NCI-H2171 (cell line): Measurements from ENCODE around the gene ARHGAP26.

Source experiments
- DNase-seq: peaks from one replicate; lab custom pipeline; 2025; lab: John Stamatoyannopoulos, UW

ARHGAP26 gene

GRCh38 chr5:142748568-142749249 lies 21.5 kb upstream of the ARHGAP26 start:
- no peak for DNase-seq

DNA sequence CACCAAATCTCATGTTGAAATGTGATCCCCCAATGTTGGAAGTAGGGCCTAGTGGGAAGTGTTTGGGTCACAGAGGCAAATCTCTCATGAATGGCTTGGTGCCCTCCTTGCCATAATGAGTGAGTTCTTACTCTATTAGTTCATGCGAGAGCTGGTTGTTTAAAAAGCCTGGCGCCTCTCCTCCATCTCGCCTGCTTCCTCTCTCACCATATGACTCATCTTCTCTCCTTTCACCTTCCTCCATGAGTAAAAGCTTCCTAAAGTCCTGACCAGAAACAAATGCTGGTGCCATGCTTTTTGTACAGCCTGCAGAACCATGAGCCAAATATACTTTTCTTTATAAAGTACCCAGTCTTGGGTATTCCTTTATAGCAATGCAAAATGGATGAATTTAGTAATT lies 20.9 kb upstream of the ARHGAP26 start:
- no peak for DNase-seq

DNA sequence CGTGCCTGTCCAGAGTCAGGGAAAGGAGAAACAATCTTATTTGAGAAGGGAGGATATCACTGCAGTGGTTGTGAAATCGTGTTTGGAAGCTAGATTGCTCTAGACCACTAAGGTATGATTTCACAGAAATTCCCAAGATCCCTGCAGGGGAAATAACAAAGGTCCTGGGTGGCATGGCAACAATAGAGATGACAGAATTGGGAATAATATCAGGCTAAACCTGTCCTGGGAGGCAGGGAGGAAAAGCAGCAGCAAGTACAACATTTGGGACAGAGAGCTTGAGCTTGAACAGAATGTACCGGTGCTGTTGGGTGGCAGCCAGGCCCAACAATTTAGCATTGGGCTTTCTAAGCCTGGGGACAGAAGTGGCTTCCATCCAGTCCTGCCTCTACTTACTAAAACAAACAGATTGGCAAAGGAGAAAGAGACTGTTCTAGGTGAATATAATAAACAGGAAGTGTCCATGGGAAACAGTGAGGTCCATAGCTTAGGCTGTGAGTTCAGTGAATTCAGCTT lies 17.0 kb upstream of the ARHGAP26 start:
- DNase-seq = no peak

GRCh38 chr5:142754031-142754430 lies 16.1 kb upstream of the ARHGAP26 start:
- no peak for DNase-seq

- no peak for DNase-seq
Observed at GRCh38 chr5:142756576-142756975, 13.6 kb upstream of the ARHGAP26 start.

DNA sequence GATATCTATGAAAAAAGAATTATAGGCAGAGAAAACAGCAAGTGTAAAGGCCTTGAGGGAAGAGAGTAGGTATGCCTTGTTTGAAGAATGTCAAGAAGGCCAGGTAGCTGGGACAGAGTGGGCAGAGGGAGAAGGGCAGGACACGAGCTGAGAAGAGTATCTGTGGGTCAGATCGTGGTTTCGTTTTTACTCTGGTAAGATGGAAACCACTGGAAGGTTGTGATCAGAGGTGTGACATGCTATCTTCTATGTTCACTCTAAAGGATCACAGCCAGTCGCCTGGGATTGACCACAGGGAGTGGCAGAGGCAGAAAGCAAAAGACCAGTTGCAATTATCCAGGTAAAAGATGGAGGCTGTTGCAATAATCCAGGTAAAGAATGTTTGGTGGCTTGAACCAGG lies 12.6 kb upstream of the ARHGAP26 start:
- DNase-seq = no peak

DNA sequence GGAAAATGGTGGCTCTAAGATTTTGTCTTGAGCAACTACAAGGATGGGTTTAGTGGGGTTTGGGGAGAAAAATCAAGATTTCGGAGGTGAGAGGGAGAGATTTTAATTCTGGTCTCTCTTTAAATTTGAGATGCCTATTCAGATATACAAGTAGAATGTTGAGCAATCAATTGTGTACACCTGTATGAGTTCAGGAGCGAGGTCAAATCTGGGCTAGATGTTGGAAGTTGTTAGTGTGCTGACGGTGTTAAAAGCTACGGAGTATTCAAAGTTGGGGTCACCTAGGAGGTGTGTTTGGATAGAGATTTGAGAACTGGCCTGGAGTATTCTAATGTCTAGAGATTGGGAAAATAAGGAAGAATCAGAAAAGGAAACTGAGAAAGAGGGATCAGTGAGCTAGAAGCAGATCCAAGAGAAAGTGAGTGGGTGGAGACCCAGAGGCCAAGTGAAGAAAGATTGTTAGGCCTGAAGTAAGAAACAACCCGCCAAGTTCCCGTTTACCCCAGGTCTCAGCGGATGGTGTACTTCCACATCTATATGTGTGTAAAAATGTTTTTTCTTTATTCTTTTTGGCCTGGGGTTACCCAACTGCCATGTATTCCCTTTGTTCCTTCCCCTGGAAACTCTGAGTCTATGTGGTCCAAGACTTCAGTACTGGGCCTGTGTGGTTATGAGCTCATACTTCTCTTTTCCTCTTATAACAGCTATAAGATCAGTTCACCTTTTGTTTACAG lies 11.9 kb upstream of the ARHGAP26 start:
- DNase-seq = no peak

- DNase-seq = no peak
Observed at GRCh38 chr5:142758796-142759145, 11.4 kb upstream of the ARHGAP26 start.

- DNase-seq = no peak
Observed at GRCh38 chr5:142763701-142764100, 6.5 kb upstream of the ARHGAP26 start.

DNA sequence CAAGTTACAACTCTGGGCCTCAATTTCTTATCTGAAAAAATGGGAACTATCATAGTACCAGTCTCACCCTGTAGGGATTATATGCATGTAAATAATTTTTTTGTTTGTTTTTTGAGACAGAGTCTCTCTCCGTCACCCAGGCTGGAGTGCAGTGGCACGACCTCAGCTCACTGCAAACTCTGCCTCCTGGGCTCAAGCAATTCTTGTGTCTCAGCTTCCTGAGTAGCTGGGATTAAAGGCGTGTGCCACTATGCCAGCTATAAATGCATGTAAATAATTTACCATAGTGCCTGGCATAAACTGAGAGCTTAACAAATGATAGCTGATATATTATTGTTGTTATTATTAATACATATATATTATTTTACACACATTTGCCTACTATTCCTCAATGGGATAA lies 3.0 kb upstream of the ARHGAP26 start:
- DNase-seq = no peak

- no peak for DNase-seq
Observed at GRCh38 chr5:142767911-142768310, 2.3 kb upstream of the ARHGAP26 start.

GRCh38 chr5:142769251-142769792 lies 855 bp upstream of the ARHGAP26 start:
- no peak for DNase-seq

DNA sequence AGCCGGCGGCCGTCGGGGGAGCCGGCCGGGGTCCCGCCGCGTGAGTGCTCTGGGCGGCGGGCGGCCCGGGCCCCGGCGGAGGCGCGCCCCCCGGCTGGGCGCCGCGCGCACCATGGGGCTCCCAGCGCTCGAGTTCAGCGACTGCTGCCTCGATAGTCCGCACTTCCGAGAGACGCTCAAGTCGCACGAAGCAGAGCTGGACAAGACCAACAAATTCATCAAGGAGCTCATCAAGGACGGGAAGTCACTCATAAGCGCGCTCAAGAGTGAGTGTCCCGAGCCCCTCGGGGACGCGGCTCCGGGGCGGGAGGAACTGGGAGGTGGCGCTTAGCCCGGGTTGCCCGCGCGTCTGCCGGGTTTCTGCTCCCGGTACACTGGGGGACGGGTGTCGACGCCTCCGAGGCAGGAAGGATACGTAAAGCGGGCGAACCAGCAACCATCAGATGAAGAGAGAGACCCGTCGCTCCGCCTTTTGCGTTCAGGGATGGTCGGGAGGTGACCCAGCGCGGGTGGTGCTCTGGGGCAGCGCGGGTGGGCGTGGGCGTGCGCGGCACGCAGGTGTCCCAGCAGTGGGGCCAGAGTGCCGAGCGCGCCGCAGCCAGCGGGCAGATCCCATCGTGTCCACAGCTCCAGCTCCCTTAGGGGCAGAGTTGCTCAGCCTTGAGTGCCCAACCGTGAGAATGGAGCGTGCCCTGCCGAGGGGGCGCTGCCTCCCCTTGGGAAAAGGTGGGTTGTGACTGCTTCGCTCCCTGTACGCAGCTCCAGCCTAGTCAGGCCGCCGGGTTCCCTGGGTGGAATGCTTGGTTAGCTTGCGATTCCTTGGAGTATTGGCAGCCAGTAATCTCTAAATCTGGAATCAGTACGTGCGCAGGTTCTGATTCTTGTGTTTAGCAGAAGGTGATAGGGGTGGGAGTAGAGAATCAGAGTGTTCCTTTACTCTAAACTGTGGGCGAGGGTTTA lies 753 bp downstream of the ARHGAP26 start:
- DNase-seq = peak; percentile 3

DNA sequence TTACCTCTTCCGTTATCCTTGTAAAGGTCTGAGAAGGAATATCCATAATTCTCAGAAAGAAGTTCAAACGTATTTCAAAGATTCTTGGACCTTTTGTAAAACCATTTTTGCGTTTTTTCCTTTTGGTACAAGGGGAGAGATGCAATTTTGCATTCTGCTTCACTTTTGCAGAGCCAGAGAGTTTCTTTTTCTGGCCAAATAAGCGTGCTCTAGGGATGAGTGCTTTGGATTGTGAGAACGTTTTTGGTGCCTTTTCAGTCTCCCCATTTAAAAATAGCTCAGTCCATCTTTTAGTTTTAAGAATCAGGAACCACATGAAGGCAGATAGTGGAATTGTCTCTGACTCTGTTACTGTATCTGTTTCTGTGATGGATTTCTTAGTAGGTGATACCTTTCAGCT lies 1.5 kb downstream of the ARHGAP26 start:
- DNase-seq = no peak

DNA sequence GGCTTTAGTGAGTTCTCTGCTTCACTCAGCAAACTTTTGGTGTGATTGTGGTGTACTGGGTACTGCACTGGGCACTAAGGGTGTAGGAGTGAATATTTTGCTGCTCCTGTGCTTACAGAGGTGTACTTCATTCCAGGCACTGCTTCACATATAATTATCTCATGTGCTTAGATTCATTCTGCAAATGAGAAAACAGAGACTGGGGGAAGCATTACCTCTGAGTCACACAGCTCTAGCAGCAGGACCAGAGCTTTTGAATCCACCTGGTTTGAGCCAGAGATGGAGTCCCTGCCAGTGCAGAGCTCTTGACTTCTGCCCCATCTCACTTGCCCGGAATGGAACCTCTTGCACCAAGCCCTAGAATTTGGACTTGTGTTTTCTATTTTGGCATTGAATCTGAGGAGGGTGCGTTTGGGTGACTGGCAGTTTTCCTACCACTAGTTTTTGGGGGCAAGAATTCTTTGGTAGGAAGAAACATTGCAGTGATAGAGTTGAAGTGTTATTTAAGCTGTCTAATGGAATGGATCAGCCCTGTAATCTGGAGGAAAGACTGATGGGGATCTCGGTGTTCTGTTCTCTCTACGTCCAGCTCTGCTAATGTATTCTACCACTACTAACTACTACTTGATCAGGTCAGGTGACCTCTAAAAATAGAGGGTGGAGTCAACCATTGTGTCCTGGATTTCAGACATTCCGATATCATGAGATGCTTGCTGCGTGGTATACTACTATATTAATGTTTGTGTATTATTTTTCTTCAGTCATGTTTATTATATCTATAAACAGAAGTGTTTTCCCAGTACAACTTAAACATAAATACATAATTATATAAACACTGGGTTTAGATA lies 2.5 kb downstream of the ARHGAP26 start:
- no peak for DNase-seq

DNA sequence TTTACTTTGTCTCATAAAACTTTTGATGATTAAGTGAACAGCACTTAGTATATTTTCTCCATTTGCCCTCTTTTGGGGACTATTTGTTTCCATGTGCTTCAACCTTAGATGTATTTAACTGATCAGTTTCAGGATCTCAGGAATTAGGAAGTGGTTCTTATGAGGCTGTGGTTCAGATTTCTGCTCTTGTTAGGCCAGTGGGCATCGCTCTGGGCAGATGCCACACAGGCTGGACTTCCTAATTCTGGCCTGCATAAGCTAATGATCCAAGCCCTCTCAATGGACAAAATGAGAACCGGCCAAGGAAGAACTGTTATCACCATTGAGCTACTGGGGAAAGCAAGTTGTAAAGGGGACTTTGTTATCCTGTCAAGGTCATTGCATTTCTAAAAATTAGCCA lies 6.9 kb downstream of the ARHGAP26 start:
- no peak for DNase-seq

- DNase-seq = no peak
Observed at GRCh38 chr5:142777850-142778249, 7.7 kb downstream of the ARHGAP26 start.

- DNase-seq = no peak
Observed at GRCh38 chr5:142779163-142779840, 9.1 kb downstream of the ARHGAP26 start.

GRCh38 chr5:142780871-142781270 lies 10.7 kb downstream of the ARHGAP26 start:
- DNase-seq = no peak

DNA sequence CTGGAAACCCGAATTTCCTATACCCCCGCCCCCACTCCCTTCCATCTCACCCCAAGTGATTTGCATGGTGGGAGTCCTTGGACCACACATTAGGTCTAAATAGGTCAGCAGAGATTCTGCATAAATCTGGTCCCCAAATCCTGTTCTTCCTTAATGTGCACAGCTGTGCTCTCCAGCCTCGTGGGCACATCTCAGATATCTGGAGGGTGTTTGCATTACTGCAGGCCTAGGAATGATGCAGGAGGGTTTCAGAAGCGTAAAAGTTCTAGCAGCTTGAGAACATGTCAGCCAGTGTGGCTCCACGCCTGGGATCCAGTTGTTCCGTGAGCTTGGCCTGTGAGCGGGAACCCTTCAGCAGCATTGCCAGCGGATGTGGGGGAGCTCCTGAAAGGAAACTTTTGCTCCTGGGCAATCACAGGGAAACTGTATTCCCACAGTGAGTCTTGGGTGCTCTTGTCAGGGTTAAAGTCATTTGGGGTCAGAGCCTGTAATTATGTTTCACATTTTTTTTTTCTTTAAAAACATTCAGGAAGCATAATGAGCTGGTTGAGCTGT lies 12.9 kb downstream of the ARHGAP26 start:
- DNase-seq = no peak
